BJ (cell line): ENCODE measurements around the gene NLRP2B. TPM values are rescaled to one million over a fixed set of nuclear protein-coding genes. Genes with fewer than 3 reads are reported as not detected.
"Not testable (repeated sequence)": the region's sequence is repeated elsewhere in the genome, so short reads cannot be mapped to it uniquely, and the experiment has no call there.

Source experiments
- CTCF ChIA-PET: fragments of 350-600 bp; formaldehyde crosslinking; extraction: SDS; loops from one replicate; lab custom pipeline; 2021; ENCODE audit warnings: antibody characterized with exemption, inconsistent platforms; lab: Yijun Ruan, JAX
- POLR2A ChIA-PET: fragments of 300-600 bp; sonication (Branson Sonifier 250); formaldehyde crosslinking; extraction: SDS; loops from one replicate; lab custom pipeline; 2021; ENCODE audit warnings: antibody characterized with exemption; lab: Charles Lee
- DNase-seq: peaks from one replicate; pipeline ENCODE4 v3.0.0-alpha.2; 2011; ENCODE audit warnings: low read depth
- H3K27me3 ChIP-seq: 2 replicates; pipeline ENCODE4 v1.6.0; 2011; ENCODE audit warnings: low read length; ENCODE audit not compliant: control insufficient read depth, insufficient read depth
- H3K36me3 ChIP-seq: 2 replicates; pipeline ENCODE4 v1.5.1; 2011; ENCODE audit warnings: low read length; ENCODE audit not compliant: control insufficient read depth, insufficient read depth
- H3K4me3 ChIP-seq: 2 replicates; pipeline ENCODE4 v1.5.1; 2011; ENCODE audit warnings: low read depth, mild to moderate bottlenecking, control low read depth, low read length
- polyA plus RNA-seq: library from polyadenylated mRNA; depleted of rRNA; stranded (reverse); fragments of >200 nt; gene quantifications from 2 replicates; pipeline ENCODE4 v1.2.3, GENCODE V29; 2011; rRNA removed
- TF ChIP-seq, protein P1 (sequence below): IDR thresholded peaks from 2 replicates; pipeline ENCODE4 v1.5.1; 2011; ENCODE audit warnings: low read depth, mild to moderate bottlenecking, control low read depth, inconsistent platforms, low read length, moderate library complexity; ENCODE audit not compliant: insufficient read depth

Gene NLRP2B
- polyA plus RNA-seq, 1 experiment: not detected

DNA sequence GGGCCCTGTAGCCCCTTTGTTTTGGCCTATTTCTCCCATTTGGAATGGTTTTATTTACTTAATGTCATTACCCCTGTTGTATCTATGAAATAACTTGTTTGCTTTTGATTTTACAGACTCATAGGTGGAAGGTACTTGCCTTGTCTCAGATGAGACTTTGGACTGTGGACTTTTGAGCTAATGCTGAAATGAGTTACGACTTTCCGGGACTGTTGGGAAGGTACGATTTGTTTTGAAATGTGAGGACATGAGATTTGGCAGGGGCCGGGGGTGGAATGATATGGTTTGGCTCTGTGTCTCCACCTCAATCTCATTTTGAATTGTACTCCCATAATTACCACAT, 39.4 kb downstream of the NLRP2B start:
- ChIA-PET CTCF (no interaction called here), POLR2A (no interaction called here)

DNA sequence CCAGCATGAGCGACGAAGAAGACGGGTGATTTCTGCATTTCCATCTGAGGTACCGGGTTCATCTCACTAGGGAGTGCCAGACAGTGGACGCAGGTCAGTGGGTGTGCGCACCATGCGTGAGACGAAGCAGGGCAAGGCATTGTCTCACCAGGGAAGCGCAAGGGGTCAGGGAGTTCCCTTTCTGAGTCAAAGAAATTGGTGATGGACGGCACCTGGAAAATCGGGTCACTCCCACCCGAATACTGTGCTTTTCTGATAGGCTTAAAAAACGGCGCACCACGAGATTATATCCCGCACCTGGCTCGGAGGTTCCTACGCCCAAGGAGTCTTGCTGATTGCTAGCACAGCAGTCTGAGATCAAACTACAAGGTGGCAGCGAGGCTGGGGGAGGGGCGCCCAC, 50.6 kb downstream of the NLRP2B start:
- CTCF ChIA-PET, H3K36me3 ChIP-seq: not testable (repeated sequence)

More for the DNA sequence above, 39.4 kb downstream of the NLRP2B start:
- H3K4me3 ChIP-seq: no peak overlapping the region
- TF ChIP-seq, protein P1, sequence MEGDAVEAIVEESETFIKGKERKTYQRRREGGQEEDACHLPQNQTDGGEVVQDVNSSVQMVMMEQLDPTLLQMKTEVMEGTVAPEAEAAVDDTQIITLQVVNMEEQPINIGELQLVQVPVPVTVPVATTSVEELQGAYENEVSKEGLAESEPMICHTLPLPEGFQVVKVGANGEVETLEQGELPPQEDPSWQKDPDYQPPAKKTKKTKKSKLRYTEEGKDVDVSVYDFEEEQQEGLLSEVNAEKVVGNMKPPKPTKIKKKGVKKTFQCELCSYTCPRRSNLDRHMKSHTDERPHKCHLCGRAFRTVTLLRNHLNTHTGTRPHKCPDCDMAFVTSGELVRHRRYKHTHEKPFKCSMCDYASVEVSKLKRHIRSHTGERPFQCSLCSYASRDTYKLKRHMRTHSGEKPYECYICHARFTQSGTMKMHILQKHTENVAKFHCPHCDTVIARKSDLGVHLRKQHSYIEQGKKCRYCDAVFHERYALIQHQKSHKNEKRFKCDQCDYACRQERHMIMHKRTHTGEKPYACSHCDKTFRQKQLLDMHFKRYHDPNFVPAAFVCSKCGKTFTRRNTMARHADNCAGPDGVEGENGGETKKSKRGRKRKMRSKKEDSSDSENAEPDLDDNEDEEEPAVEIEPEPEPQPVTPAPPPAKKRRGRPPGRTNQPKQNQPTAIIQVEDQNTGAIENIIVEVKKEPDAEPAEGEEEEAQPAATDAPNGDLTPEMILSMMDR: no peak
- H3K36me3 ChIP-seq: no peaks in the 10 kb centered on the region
- H3K27me3 ChIP-seq: no peaks in the 10 kb centered on the region
- no peak for DNase-seq

More for the DNA sequence above, 50.6 kb downstream of the NLRP2B start:
- H3K27me3 ChIP-seq, POLR2A ChIA-PET, H3K4me3 ChIP-seq, DNase-seq: not testable (repeated sequence)

Other genes starting within 250 kb of the NLRP2B start
- 3.3 and 4.4 TPM in 2 replicates for gene ZXDB, start 88.2 kb downstream of the NLRP2B start, polyA plus RNA-seq
- gene ZXDA, start 230.2 kb upstream of the NLRP2B start, polyA plus RNA-seq: 1.5 and 1.6 TPM in 2 replicates